ENCODE measurements around the gene EDN2. TPM values are rescaled to one million over a fixed set of nuclear protein-coding genes. Genes with fewer than 3 reads are reported as not detected.

EDN2 gene
- total RNA-seq, 1 experiment from 2014 or later: 0.28 TPM

DNA sequence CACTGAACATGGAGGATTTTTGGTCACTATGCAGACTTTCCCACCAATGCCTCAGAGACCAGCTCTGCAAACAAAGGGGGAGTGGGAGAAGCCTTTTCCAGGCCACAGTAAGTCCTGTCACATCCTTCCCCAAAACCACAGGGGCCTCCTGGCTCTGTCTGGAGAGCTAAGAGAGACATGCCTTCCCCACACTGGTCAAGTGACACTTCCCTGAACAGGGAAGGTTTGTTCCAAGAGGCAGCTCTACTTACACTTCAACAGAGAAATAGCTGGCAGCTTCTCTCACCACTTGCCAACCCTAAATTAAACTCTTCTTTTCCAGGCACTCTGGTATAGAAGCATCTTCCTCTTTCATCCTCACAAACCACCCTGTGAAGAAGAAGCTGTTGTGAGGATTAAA, 39.7 kb downstream of the EDN2 start:
- no TSS peak for BruUV-seq (replicated peaks)
- TF ChIP-seq, protein P1, sequence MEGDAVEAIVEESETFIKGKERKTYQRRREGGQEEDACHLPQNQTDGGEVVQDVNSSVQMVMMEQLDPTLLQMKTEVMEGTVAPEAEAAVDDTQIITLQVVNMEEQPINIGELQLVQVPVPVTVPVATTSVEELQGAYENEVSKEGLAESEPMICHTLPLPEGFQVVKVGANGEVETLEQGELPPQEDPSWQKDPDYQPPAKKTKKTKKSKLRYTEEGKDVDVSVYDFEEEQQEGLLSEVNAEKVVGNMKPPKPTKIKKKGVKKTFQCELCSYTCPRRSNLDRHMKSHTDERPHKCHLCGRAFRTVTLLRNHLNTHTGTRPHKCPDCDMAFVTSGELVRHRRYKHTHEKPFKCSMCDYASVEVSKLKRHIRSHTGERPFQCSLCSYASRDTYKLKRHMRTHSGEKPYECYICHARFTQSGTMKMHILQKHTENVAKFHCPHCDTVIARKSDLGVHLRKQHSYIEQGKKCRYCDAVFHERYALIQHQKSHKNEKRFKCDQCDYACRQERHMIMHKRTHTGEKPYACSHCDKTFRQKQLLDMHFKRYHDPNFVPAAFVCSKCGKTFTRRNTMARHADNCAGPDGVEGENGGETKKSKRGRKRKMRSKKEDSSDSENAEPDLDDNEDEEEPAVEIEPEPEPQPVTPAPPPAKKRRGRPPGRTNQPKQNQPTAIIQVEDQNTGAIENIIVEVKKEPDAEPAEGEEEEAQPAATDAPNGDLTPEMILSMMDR (IDR thresholded peaks at IDR 0.05; ENCODE audit: unreplicated experiment): no peak
- intact Hi-C loops (cut with micrococcal nuclease; ENCODE audit: unreplicated experiment): no loop called here
- CTCF ChIA-PET: interaction anchor here (1.7 kb wide), 1 partner anchor 12 kb away, joined by 3 read pairs; no protein-coding TSS in a partner anchor
- Mint-ChIP-seq H3K27me3 (ENCODE audit: unreplicated experiment) (peaks cover 32% of the 10 kb centered on the region), H3K27ac (ENCODE audit: unreplicated experiment) (no peak overlapping the region), H3K4me1 (ENCODE audit: low read depth, unreplicated experiment) (no peaks in the 10 kb centered on the region), H3K4me3 (ENCODE audit: low read depth, unreplicated experiment) (no peak overlapping the region), H3K9me3 (ENCODE audit: low read depth, unreplicated experiment) (no peaks in the 10 kb centered on the region), H3K36me3 (ENCODE audit: insufficient read depth, unreplicated experiment) (peaks cover 4% of the 10 kb centered on the region)
- no peak for DNase-seq

DNA sequence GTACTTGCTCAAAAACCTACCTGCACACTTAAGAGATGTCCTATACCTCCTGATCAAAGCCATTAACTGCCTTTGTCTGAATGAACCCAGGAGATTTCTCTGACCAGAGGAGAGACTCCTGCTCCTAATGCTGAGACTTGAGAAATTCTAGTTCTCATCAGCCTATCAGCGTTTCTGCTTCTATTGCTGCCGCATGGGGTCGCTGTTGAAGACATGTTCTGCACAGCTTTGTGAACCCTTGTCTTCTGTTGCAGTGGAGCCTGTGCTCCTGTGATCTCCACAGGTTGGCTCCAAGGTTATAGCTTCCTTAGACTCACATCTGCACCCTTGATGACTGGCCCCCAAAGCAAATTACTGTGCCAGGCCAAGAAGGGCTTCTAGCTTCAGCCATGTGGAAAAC, 40.2 kb downstream of the EDN2 start:
- intact Hi-C loops (cut with micrococcal nuclease; ENCODE audit: unreplicated experiment): no loop called here
- no peak for DNase-seq

DNA sequence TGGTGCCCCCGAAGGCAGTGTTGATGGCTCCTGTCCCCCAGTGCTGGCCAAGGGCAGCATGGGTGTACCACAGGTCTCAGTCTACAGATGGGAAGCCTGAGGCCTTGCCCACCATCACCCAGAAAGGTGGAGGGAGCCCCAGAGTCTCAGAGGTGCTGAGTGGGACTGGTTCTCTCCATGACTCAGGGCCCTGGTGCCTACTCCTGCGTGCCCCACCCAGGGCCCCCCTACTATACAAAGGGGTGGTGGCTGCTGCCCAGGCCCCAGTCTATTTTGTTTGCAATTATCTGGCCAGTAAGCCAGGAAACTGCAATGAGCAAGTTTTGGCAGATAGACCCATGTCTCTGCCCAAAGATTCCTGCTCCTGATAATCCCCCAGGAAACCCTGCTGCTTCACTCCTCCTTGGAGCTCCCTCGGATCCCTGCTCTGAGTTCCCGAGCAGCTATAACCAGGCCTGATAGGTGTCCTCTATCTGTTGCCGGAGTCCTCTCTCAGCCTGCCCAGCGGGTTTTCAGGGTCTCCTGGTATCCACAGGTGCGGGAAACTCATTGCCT, 41.7 kb downstream of the EDN2 start:
- H3K4me3 Mint-ChIP-seq (ENCODE audit: low read depth, unreplicated experiment): no peak overlapping the region
- no peaks in the 10 kb centered on the region for H3K4me1 Mint-ChIP-seq (ENCODE audit: low read depth, unreplicated experiment)
- H3K27me3 Mint-ChIP-seq (ENCODE audit: unreplicated experiment): peaks cover 12% of the 10 kb centered on the region
- intact Hi-C loops (cut with micrococcal nuclease; ENCODE audit: unreplicated experiment): no loop called here
- no peak overlapping the region for H3K27ac Mint-ChIP-seq (ENCODE audit: unreplicated experiment)
- no TSS peak for BruUV-seq (replicated peaks)
- CTCF ChIA-PET: no interaction called here
- no peaks in the 10 kb centered on the region for H3K9me3 Mint-ChIP-seq (ENCODE audit: low read depth, unreplicated experiment)
- H3K36me3 Mint-ChIP-seq (ENCODE audit: insufficient read depth, unreplicated experiment): peaks cover 4% of the 10 kb centered on the region
- TF ChIP-seq, protein P1 (IDR thresholded peaks at IDR 0.05; ENCODE audit: unreplicated experiment): no peak
- no peak for DNase-seq

More for the DNA sequence above, 40.2 kb downstream of the EDN2 start:
- Mint-ChIP-seq H3K9me3 (ENCODE audit: low read depth, unreplicated experiment) (no peaks in the 10 kb centered on the region), H3K27me3 (ENCODE audit: unreplicated experiment) (peaks cover 27% of the 10 kb centered on the region), H3K27ac (ENCODE audit: unreplicated experiment) (no peak overlapping the region), H3K4me3 (ENCODE audit: low read depth, unreplicated experiment) (no peak overlapping the region), H3K36me3 (ENCODE audit: insufficient read depth, unreplicated experiment) (peaks cover 4% of the 10 kb centered on the region), H3K4me1 (ENCODE audit: low read depth, unreplicated experiment) (no peaks in the 10 kb centered on the region)
- BruUV-seq (replicated peaks): no TSS peak
- CTCF ChIA-PET: interaction anchor here (1.7 kb wide), 1 partner anchor 11 kb away, joined by 3 read pairs; no protein-coding TSS in a partner anchor
- TF ChIP-seq, protein P1 (IDR thresholded peaks at IDR 0.05; ENCODE audit: unreplicated experiment): no peak

DNA sequence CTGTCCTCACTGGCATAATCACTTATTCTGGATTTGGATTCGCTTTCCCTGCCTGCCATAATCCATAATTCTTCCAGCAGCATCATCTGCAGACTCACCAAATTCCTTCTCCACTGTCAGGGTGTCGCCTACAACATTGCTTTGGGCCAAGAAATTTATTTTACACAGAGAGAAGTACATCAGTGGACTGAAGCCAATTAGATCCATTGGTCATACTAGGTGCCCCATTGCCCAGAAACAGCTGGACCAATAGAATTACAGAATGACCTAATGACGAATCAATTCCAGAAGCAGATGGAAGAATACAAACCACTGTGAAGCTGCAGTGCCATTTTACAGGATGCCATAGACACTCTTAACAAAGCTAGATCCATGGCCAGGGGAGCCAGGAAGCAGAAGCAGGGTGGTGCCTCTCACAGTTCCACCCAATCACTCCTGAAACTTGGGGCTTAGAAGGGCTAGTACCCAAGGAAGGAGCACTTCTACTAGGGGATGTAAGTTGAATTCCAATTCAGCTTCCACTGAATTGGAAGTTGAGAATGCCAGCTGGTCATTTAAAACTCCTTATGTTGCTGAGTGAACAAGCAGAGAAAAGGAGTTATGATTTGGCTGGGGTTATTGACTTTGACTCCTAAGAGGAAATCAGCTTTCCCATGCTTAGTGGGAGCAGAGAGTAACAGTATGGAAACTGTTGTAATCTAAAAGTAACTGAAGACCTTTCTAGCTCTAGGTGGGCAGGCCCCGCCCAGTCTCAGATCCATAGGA, 44.0 kb downstream of the EDN2 start:
- CTCF ChIA-PET: no interaction called here
- Mint-ChIP-seq H3K9me3 (ENCODE audit: low read depth, unreplicated experiment) (no peaks in the 10 kb centered on the region), H3K27ac (ENCODE audit: unreplicated experiment) (no peak overlapping the region), H3K27me3 (ENCODE audit: unreplicated experiment) (no peaks in the 10 kb centered on the region), H3K4me3 (ENCODE audit: low read depth, unreplicated experiment) (no peak overlapping the region), H3K4me1 (ENCODE audit: low read depth, unreplicated experiment) (no peaks in the 10 kb centered on the region), H3K36me3 (ENCODE audit: insufficient read depth, unreplicated experiment) (no peaks in the 10 kb centered on the region)
- intact Hi-C loops (cut with micrococcal nuclease; ENCODE audit: unreplicated experiment): no loop called here
- TF ChIP-seq, protein P1 (IDR thresholded peaks at IDR 0.05; ENCODE audit: unreplicated experiment): no peak
- no TSS peak for BruUV-seq (replicated peaks)
- DNase-seq: no peak

Data from Calu3 (cell line).